ENCODE data around the gene PTPRJ.
A peak's percentile ranks its signal among the peaks of the same experiment; 100 is the strongest.

The PTPRJ gene

DNA sequence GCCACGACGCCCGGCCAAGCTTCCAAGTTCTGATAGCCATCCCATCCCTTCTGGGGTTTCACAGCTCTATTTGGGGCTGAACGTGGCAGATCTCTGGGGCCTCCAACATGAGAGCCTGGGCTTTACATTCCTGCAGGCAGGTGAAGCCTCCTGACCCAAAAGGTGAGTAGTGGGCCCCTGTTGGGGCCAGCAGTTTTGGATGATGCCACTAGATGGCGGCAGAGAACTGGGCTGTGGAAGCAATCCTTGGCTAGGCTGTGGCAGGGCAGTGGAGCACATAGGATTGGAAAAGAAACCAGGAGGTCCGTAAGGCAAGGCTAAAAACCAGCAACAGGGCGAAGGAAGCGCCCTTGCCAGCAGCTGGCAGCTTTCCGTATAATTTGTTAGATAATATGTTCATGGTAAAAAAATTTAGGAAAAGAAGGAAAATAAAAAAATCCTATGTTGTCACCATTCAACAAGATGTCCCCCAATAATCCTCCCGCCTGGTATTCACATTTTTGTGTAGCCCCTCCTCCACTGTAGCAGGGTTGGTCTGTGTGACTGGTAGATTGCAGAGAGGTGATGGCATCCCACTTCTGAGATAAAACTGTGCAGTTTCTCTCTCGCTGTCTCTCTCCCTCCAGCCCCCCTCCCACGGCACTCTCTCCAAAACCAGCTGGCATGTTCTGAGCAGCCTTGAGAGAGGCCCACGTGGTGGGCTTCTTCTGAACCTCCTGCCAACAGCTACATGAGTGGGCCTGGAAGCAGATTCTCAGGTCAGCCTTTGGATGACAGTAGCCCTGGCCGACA lies 192.7 kb downstream of the PTPRJ start:
- peak; percentile 55 for DNase-seq

- no peak for DNase-seq
Measured at GRCh38 chr11:48177661-48178060, 197.3 kb downstream of the PTPRJ start.

DNA sequence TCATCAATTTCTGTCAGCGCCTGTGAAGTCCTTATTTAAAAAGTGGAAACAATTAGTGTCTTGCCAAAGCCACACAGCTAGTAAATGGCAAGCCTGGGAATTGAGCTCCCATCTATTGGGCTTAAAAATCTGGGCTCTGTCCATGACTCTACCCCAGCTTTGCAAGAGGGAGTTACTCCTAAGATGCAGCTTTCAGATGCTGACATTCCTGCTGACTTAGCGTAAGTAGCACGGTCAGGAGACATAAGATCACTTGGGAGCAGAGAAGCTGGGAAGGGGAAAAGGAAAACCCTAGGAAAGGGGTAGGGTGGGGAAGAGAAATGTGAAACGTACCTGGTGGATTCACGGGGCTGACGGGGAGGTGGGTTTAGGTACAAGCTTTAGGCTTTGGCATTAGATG lies 200.3 kb downstream of the PTPRJ start:
- DNase-seq = no peak

- no peak for DNase-seq
Measured at GRCh38 chr11:48182860-48183526, 202.6 kb downstream of the PTPRJ start.

- DNase-seq = no peak
Measured at GRCh38 chr11:48184452-48184851, 204.1 kb downstream of the PTPRJ start.

- peak; percentile 20 for DNase-seq
Measured at GRCh38 chr11:48190906-48191654, 210.7 kb downstream of the PTPRJ start.

DNA sequence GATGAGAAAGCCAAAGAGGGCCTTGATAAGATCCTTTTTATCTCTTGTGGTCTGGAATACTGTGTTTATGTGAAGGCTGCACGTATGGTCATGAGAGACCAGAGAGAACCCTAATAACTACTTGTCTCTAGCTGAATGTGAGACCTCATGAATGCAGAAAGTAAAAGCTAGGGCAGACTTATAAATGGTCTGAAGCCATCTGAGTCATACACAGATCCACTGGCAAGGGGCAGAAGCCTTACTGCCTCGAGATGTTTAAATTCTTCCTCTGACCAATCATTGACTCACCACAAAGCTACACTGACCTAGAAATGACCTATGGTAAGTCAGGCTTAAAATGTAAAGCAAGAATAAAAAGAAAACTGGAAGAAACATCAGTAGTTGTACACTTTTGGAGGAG lies 213.5 kb downstream of the PTPRJ start:
- no peak for DNase-seq

- DNase-seq = no peak
Measured at GRCh38 chr11:48207881-48208280, 227.5 kb downstream of the PTPRJ start.

GRCh38 chr11:48210052-48210451 lies 229.7 kb downstream of the PTPRJ start:
- no peak for DNase-seq

DNA sequence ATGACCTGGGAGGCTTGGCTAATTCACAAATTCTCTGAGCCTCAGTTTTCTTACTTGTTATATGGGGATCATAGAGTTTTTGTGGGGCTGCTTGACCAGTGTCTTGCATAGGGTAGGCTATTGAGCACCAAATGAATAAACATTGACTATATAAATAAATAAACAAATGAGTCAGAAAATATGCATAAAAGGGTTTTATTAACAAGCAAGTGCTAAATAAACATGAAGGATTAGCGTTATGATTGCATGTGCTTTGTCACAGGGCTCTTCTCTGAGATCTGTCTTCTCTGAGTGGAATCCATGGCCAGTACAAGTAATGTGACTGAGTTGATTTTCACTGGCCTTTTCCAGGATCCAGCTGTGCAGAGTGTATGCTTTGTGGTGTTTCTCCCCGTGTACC lies 236.2 kb downstream of the PTPRJ start, which contains the start of gene OR4B1:
Gene OR4B1 (plus strand): TSS at position 301 of the 400 bp plus-strand sequence. CDS start 0 bp downstream, at position 301.
- no peak for DNase-seq

All from CD4-positive, alpha-beta T cell treated with Interleukin-4 for 4 hours (primary cell).